Hepatocyte (in vitro differentiated cells): Measurements from ENCODE around the gene HPS4.

ENCODE experiments used
- EZH2phosphoT487 ChIP-seq: fragments of 200-600 bp; sonication (generic); IDR thresholded peaks from one replicate; pipeline ENCODE4 v1.6.1; 2018; ENCODE audit warnings: antibody characterized with exemption, mild to moderate bottlenecking, low read depth, moderate library complexity; ENCODE audit not compliant: unreplicated experiment, severe bottlenecking
- TF ChIP-seq, protein P1 (sequence below): fragments of 200-600 bp; sonication (generic); IDR thresholded peaks from 2 replicates; pipeline ENCODE4 v1.5.1; 2016; ENCODE audit warnings: antibody characterized with exemption, mild to moderate bottlenecking; ENCODE audit not compliant: poor library complexity

DNA sequence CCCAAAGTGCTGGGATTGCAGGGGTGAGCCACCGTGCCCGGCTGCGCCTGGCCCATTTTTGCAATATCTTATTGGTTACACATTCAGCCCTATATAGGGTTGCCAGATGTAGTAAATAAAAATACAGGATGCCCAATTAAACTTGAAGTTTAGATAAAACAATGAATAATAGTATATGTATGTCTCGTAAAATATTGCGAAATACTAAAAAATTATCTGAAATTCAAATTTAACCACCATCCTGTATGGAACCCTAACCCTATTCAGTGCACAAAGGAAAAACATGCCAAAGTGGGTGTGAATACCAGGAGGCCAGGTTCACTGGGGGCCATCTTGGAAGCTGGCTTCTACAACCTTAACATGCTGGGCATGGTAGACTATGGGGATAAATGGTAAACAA, 33.8 kb upstream of the HPS4 start:
- TF ChIP-seq, protein P1, sequence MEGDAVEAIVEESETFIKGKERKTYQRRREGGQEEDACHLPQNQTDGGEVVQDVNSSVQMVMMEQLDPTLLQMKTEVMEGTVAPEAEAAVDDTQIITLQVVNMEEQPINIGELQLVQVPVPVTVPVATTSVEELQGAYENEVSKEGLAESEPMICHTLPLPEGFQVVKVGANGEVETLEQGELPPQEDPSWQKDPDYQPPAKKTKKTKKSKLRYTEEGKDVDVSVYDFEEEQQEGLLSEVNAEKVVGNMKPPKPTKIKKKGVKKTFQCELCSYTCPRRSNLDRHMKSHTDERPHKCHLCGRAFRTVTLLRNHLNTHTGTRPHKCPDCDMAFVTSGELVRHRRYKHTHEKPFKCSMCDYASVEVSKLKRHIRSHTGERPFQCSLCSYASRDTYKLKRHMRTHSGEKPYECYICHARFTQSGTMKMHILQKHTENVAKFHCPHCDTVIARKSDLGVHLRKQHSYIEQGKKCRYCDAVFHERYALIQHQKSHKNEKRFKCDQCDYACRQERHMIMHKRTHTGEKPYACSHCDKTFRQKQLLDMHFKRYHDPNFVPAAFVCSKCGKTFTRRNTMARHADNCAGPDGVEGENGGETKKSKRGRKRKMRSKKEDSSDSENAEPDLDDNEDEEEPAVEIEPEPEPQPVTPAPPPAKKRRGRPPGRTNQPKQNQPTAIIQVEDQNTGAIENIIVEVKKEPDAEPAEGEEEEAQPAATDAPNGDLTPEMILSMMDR: no peak
- no peak for TF ChIP-seq EZH2phosphoT487
